ENCODE measurements around the gene BAG5.

GRCh38 chr14:103535081-103535890 lies 27.2 kb downstream of the BAG5 start:
- TF ChIP-seq, protein P1, sequence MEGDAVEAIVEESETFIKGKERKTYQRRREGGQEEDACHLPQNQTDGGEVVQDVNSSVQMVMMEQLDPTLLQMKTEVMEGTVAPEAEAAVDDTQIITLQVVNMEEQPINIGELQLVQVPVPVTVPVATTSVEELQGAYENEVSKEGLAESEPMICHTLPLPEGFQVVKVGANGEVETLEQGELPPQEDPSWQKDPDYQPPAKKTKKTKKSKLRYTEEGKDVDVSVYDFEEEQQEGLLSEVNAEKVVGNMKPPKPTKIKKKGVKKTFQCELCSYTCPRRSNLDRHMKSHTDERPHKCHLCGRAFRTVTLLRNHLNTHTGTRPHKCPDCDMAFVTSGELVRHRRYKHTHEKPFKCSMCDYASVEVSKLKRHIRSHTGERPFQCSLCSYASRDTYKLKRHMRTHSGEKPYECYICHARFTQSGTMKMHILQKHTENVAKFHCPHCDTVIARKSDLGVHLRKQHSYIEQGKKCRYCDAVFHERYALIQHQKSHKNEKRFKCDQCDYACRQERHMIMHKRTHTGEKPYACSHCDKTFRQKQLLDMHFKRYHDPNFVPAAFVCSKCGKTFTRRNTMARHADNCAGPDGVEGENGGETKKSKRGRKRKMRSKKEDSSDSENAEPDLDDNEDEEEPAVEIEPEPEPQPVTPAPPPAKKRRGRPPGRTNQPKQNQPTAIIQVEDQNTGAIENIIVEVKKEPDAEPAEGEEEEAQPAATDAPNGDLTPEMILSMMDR (IDR thresholded peaks at IDR 0.05; ENCODE audit: insufficient read depth, low read length, poor library complexity, severe bottlenecking) = no peak
- no peak for TF ChIP-seq EZH2phosphoT487 (conservative IDR thresholded peaks at IDR 0.05; ENCODE audit: low read length)

Measured in SU-DHL-6 (cell line).